IPS-18c (cell line): ENCODE data around the gene PEAK3.

Experiments used
- H3K4me3 ChIP-seq: 2 replicates; pipeline ENCODE4 v1.7.0; 2013; ENCODE audit warnings: low read depth, mild to moderate bottlenecking, low read length, moderate library complexity; ENCODE audit not compliant: insufficient read depth
- H3K9me3 ChIP-seq: one replicate; pipeline ENCODE4 v1.6.1; 2013; ENCODE audit warnings: mild to moderate bottlenecking, low read length, moderate library complexity; ENCODE audit not compliant: control insufficient read depth, insufficient read depth

Gene PEAK3

GRCh38 chr19:2318923-2319322 is 36.9 kb upstream of the PEAK3 start:
- peaks cover 2% of the 10 kb centered on the region for H3K9me3 ChIP-seq
- H3K4me3 ChIP-seq = no peak overlapping the region

GRCh38 chr19:2317756-2318155 is 35.8 kb upstream of the PEAK3 start:
- H3K4me3 ChIP-seq = no peak overlapping the region

GRCh38 chr19:2317300-2317699 is 35.3 kb upstream of the PEAK3 start:
- Histone ChIP-seq H3K9me3 (peaks cover 2% of the 10 kb centered on the region), H3K4me3 (no peak overlapping the region)

More at GRCh38 chr19:2317756-2318155, 35.8 kb upstream of the PEAK3 start:
- H3K9me3 ChIP-seq = peaks cover 2% of the 10 kb centered on the region

- no peak overlapping the region for H3K4me3 ChIP-seq
These were observed 33.9 kb upstream of the PEAK3 start for GRCh38 chr19:2315818-2316353.

GRCh38 chr19:2315121-2315817 is 33.3 kb upstream of the PEAK3 start:
- peaks cover 2% of the 10 kb centered on the region for H3K9me3 ChIP-seq
- no peak overlapping the region for H3K4me3 ChIP-seq

More at GRCh38 chr19:2315818-2316353, 33.9 kb upstream of the PEAK3 start:
- peaks cover 2% of the 10 kb centered on the region for H3K9me3 ChIP-seq

- Histone ChIP-seq H3K4me3 (peak overlapping the region; percentile 26; the same call in 1 of the 2 replicates), H3K9me3 (peaks cover 2% of the 10 kb centered on the region)
These were observed 31.0 kb upstream of the PEAK3 start for GRCh38 chr19:2312820-2313501.

- Histone ChIP-seq H3K9me3 (peaks cover 2% of the 10 kb centered on the region), H3K4me3 (no peak overlapping the region)
These were observed 29.1 kb upstream of the PEAK3 start for GRCh38 chr19:2311093-2311492.

- H3K4me3 ChIP-seq = no peak overlapping the region
These were observed 27.9 kb upstream of the PEAK3 start for GRCh38 chr19:2309734-2310362.

GRCh38 chr19:2308114-2308556 is 26.2 kb upstream of the PEAK3 start, which contains the start of gene LINGO3:
Gene LINGO3 (minus strand): TSS chr19:2308154. CDS start chr19:2291776, 16,378 bp downstream.
- peaks cover 2% of the 10 kb centered on the region for H3K9me3 ChIP-seq
- H3K4me3 ChIP-seq = peak within 1 kb of the TSS; percentile 43

More at GRCh38 chr19:2309734-2310362, 27.9 kb upstream of the PEAK3 start:
- peaks cover 2% of the 10 kb centered on the region for H3K9me3 ChIP-seq

- Histone ChIP-seq H3K9me3 (peaks cover 2% of the 10 kb centered on the region), H3K4me3 (peak overlapping the region; percentile 31; the same call in 1 of the 2 replicates)
These were observed 25.6 kb upstream of the PEAK3 start for GRCh38 chr19:2307518-2308012.

GRCh38 chr19:2306971-2307370 is 25.0 kb upstream of the PEAK3 start:
- Histone ChIP-seq H3K9me3 (peaks cover 2% of the 10 kb centered on the region), H3K4me3 (no peak overlapping the region)

- Histone ChIP-seq H3K9me3 (peaks cover 2% of the 10 kb centered on the region), H3K4me3 (no peak overlapping the region)
These were observed 24.4 kb upstream of the PEAK3 start for GRCh38 chr19:2306281-2306806.

- no peak overlapping the region for H3K4me3 ChIP-seq
- peaks cover 2% of the 10 kb centered on the region for H3K9me3 ChIP-seq
These were observed 23.7 kb upstream of the PEAK3 start for GRCh38 chr19:2305452-2306280.

- Histone ChIP-seq H3K9me3 (peaks cover 2% of the 10 kb centered on the region), H3K4me3 (no peak overlapping the region)
These were observed 21.3 kb upstream of the PEAK3 start for GRCh38 chr19:2303211-2303798.

- H3K4me3 ChIP-seq = peak overlapping the region; percentile 24; the same call in 1 of the 2 replicates
- peaks cover 2% of the 10 kb centered on the region for H3K9me3 ChIP-seq
These were observed 20.6 kb upstream of the PEAK3 start for GRCh38 chr19:2302319-2303210.
